Thoracic aorta (tissue), 2 donors: ENCODE results near the gene IL15. TPM values are rescaled to one million over a fixed set of nuclear protein-coding genes. Genes with fewer than 3 reads are reported as not detected.
A peak's percentile ranks its signal among the peaks of the same experiment; 100 is the strongest.

Source experiments
- ATAC-seq: fragments of 150-250 bp; one replicate; pipeline ENCODE4 v1.8.0; 2017; ENCODE audit warnings: low read depth; ENCODE audit not compliant: insufficient number of reproducible peaks, low FRiP score
- DNase-seq: peaks from one replicate; pipeline ENCODE4 v3.0.0-alpha.2; 2020; ENCODE audit warnings: low spot score
- H3K27ac ChIP-seq, 2 donors: fragments of 200-600 bp; sonication (generic); 1 replicate in 1 of 2; 2 replicates in 1 of 2; pipeline ENCODE4 v1.5.1; 2016; ENCODE audit warnings: mild to moderate bottlenecking in 2 of 2, moderate library complexity in 2 of 2
- H3K27me3 ChIP-seq: fragments of 200-600 bp; sonication (generic); replicated peaks from 2 replicates; pipeline ENCODE4 v1.6.0; 2016; ENCODE audit warnings: mild to moderate bottlenecking; ENCODE audit not compliant: insufficient read depth
- H3K36me3 ChIP-seq: fragments of 200-600 bp; sonication (generic); one replicate; pipeline ENCODE4 v1.5.1; 2016
- H3K4me1 ChIP-seq, 2 donors: fragments of 200-600 bp; sonication (generic); 1 replicate in 1 of 2; 2 replicates in 1 of 2; pipeline versions ENCODE4 v1.5.1 to v1.6.0; 2016; ENCODE audit warnings: low read depth in 2 of 2, mild to moderate bottlenecking in 1 of 2; ENCODE audit not compliant: control insufficient read depth in 1 of 2
- H3K4me3 ChIP-seq: fragments of 200-600 bp; sonication (generic); 2 replicates; pipeline ENCODE4 v1.5.1; 2016; ENCODE audit warnings: mild to moderate bottlenecking
- H3K9me3 ChIP-seq: fragments of 200-600 bp; sonication (generic); 2 replicates; pipeline ENCODE4 v1.5.1; 2016
- total RNA-seq, 2 donors: library from RNA; depleted of rRNA; stranded (reverse); fragments of >200 nt; gene quantifications; one replicate each; pipeline versions ENCODE4 v1.1.0 to v1.2.3, GENCODE V29; 2016
- TF ChIP-seq, protein P1 (sequence below): fragments of 200-600 bp; sonication (generic); IDR thresholded peaks from one replicate; pipeline ENCODE4 v1.5.1; 2019; ENCODE audit warnings: antibody characterized with exemption

IL15 gene
- total RNA-seq, 2 donors from 2014 or later: 9.3 to 12.6 TPM

DNA sequence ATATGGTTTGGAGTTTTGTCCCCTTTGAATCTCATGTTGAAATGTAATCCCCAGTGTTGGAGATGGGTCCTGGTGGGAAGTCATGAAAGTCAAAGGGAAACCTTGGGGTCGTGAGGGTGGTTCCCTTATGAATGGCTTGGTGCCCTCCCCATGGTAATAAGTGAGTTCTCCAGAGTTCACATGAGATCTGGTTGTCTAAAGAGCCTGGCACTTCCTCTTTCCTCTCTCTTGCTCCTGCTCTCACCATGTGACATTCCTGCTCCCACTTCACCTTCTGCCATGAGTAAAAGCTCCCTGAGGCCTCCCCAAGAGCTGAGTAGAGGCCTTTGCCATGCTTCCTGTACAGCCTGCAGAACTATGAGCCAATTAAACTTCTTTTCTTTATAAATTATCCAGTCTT is 5.5 kb upstream of the IL15 start:
- Histone ChIP-seq H3K4me1 (no peaks in the 10 kb centered on the region), H3K36me3 (no peaks in the 10 kb centered on the region), H3K27me3 (no peaks in the 10 kb centered on the region), H3K9me3 (no peaks in the 10 kb centered on the region), H3K4me3 (no peak overlapping the region), H3K27ac (no peak overlapping the region)
- TF ChIP-seq, protein P1, sequence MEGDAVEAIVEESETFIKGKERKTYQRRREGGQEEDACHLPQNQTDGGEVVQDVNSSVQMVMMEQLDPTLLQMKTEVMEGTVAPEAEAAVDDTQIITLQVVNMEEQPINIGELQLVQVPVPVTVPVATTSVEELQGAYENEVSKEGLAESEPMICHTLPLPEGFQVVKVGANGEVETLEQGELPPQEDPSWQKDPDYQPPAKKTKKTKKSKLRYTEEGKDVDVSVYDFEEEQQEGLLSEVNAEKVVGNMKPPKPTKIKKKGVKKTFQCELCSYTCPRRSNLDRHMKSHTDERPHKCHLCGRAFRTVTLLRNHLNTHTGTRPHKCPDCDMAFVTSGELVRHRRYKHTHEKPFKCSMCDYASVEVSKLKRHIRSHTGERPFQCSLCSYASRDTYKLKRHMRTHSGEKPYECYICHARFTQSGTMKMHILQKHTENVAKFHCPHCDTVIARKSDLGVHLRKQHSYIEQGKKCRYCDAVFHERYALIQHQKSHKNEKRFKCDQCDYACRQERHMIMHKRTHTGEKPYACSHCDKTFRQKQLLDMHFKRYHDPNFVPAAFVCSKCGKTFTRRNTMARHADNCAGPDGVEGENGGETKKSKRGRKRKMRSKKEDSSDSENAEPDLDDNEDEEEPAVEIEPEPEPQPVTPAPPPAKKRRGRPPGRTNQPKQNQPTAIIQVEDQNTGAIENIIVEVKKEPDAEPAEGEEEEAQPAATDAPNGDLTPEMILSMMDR: no peak
- ATAC-seq (no peak), DNase-seq (no peak)

DNA sequence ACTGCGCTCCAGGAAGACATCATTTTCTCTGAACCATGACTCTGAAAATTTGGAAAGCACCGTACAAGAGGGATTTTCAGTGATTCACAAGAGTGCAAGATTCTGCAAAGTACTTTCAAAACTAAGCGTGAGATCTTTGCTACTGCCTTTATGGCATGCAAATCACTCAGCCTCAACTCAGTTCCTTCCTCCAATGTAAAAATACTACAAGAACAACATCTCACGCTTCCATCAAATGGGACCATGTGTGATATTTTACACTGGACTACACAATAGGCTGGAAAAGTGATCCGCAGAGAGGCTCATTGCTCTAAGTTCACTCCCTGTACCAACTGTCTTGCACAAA is 674 bp upstream of the IL15 start:
- Histone ChIP-seq H3K9me3 (no peaks in the 10 kb centered on the region), H3K27me3 (no peaks in the 10 kb centered on the region), H3K4me3 (peak overlapping the region; percentile 81), H3K36me3 (no peaks in the 10 kb centered on the region), H3K27ac (peak overlapping the region in 1 of 2 donors; percentile 79), H3K4me1 (peaks cover 11 to 28% of the 10 kb centered on the region in 2 donors)
- TF ChIP-seq, protein P1: no peak
- ATAC-seq (no peak), DNase-seq (no peak)

DNA sequence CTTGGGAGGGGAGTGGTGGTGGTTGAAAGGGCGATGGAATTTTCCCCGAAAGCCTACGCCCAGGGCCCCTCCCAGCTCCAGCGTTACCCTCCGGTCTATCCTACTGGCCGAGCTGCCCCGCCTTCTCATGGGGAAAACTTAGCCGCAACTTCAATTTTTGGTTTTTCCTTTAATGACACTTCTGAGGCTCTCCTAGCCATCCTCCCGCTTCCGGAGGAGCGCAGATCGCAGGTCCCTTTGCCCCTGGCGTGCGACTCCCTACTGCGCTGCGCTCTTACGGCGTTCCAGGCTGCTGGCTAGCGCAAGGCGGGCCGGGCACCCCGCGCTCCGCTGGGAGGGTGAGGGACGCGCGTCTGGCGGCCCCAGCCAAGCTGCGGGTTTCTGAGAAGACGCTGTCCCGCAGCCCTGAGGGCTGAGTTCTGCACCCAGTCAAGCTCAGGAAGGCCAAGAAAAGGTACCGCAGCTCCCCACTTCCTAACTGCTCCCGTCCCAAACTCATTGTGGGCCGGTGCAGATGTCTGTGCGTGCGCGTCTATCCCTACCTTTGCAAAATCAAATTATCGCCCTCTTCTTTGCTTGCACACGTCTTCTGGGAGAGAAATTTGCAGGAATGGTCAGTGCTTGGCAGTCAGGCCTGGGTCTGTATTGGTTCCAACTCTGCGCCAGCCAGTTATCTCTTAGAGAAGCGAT is 533 bp downstream of the IL15 start:
- TF ChIP-seq, protein P1: no peak
- no peaks in the 10 kb centered on the region for H3K27me3 ChIP-seq
- peak; percentile 3 for DNase-seq
- peak overlapping the region; percentile 81 for H3K4me3 ChIP-seq
- H3K4me1 ChIP-seq: peaks cover 11 to 28% of the 10 kb centered on the region in 2 donors
- no peaks in the 10 kb centered on the region for H3K9me3 ChIP-seq
- H3K27ac ChIP-seq: peak overlapping the region; percentile 79 to 83
- no peaks in the 10 kb centered on the region for H3K36me3 ChIP-seq
- peak; percentile 70 for ATAC-seq

DNA sequence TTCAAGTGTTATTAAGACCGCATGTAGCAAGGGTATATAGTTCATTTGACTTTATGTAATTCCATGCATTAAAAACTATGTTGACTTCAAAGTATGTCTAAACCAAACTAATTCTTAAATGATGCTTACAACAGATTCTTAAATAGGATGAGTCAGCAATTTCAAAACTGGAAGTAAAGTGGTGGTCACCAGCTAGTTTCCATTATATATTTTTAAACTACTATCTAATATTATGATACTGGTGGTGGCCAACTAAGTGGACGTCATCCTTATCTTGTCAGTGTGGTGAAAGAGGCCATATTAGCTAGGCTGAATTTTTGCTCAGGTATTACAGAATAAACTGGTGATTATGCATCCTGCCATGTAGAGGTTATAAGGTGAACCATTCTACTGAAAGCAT is 1.2 kb downstream of the IL15 start:
- peaks cover 11 to 30% of the 10 kb centered on the region in 2 donors for H3K4me1 ChIP-seq
- H3K9me3 ChIP-seq: no peaks in the 10 kb centered on the region
- DNase-seq (no peak), ATAC-seq (no peak)
- H3K27me3 ChIP-seq: no peaks in the 10 kb centered on the region
- TF ChIP-seq, protein P1: no peak
- H3K27ac ChIP-seq: peak overlapping the region; percentile 79 to 83
- H3K36me3 ChIP-seq: no peaks in the 10 kb centered on the region
- peak overlapping the region; percentile 81 for H3K4me3 ChIP-seq

DNA sequence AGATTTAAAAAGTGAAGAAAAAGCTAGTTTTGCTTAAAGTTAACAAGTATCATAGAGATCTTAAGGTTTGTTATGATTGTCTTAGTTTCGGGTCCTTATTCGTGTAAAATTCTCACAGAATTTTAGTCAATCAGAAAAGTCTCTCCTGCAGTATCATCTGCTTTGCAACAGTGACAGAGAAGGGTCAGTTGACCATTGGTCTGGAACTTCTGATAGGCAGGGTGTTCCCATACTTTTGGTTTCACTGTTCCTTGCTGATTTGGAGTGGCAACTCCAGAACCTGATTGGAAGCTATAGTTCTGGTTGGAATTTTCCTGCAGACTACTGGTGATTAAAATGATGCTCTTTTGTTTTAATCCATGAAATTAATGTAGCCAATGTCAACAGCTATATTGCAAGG is 1.8 kb downstream of the IL15 start:
- Histone ChIP-seq H3K27me3 (no peaks in the 10 kb centered on the region), H3K36me3 (no peaks in the 10 kb centered on the region), H3K4me1 (peaks cover 11 to 34% of the 10 kb centered on the region in 2 donors), H3K27ac (peak overlapping the region; percentile 79 to 83), H3K9me3 (no peaks in the 10 kb centered on the region), H3K4me3 (peak overlapping the region; percentile 81)
- TF ChIP-seq, protein P1: no peak
- no peak for DNase-seq
- no peak for ATAC-seq
